PC-9 (cell line): ENCODE data around the gene RMI1. TPM values are rescaled to one million over a fixed set of nuclear protein-coding genes. Genes with fewer than 3 reads are reported as not detected.

Experiments used
- BruUV-seq: library from RNA; stranded (reverse); fragments of 400-500 nt; replicated peaks from 2 replicates; lab custom pipeline; 2021; lab: Mats Ljungman, UMichigan
- CTCF ChIA-PET: fragments of 300-600 bp; sonication (Branson Sonifier 250); formaldehyde crosslinking; loops from one replicate; lab custom pipeline; 2022; ENCODE audit warnings: antibody characterized with exemption; lab: Charles Lee
- POLR2A ChIA-PET: fragments of 300-600 bp; sonication (Branson Sonifier 250); formaldehyde crosslinking; loops from one replicate; lab custom pipeline; 2022; ENCODE audit warnings: antibody characterized with exemption; ENCODE audit not compliant: unreplicated experiment; lab: Charles Lee
- DNase-seq, 2 experiments: peaks; one replicate each; pipeline versions ENCODE4 v3.0.0 to v3.0.0-alpha.2; 2015 to 2022; ENCODE audit warnings: mixed read lengths in 1 of 2
- H2AFZ ChIP-seq: fragments of 200-600 bp; sonication (generic); 2 replicates; pipeline ENCODE4 v1.8.1; 2017; ENCODE audit warnings: antibody characterized with exemption
- H3F3A ChIP-seq: fragments of 200-600 bp; sonication (generic); 2 replicates; pipeline ENCODE4 v1.8.1; 2017; ENCODE audit warnings: antibody characterized with exemption, mild to moderate bottlenecking, low read depth; ENCODE audit not compliant: insufficient read depth
- H3K27ac ChIP-seq: fragments of 200-600 bp; sonication (generic); 2 replicates; pipeline ENCODE4 v1.6.1; 2016; ENCODE audit warnings: mixed run types
- H3K27me3 ChIP-seq: fragments of 200-600 bp; sonication (generic); 2 replicates; pipeline ENCODE4 v1.6.1; 2016; ENCODE audit warnings: low read depth, mixed run types; ENCODE audit not compliant: insufficient read depth
- H3K36me3 ChIP-seq: fragments of 200-600 bp; sonication (generic); 2 replicates; pipeline ENCODE4 v1.6.1; 2016; ENCODE audit warnings: low read depth, mixed run types
- H3K4me1 ChIP-seq: fragments of 200-600 bp; sonication (generic); replicated peaks from 2 replicates; pipeline ENCODE4 v1.6.1; 2016; ENCODE audit warnings: mixed run types; ENCODE audit not compliant: insufficient read depth
- H3K4me2 ChIP-seq: fragments of 200-600 bp; sonication (generic); 2 replicates; pipeline ENCODE4 v1.6.1; 2017; ENCODE audit warnings: mixed run types
- H3K4me3 ChIP-seq: fragments of 200-600 bp; sonication (generic); 2 replicates; pipeline ENCODE4 v1.6.1; 2016; ENCODE audit warnings: mixed run types
- H3K79me2 ChIP-seq: fragments of 200-600 bp; sonication (generic); 2 replicates; pipeline ENCODE4 v1.6.1; 2017; ENCODE audit warnings: low read depth, mixed run types
- H3K9me2 ChIP-seq: fragments of 200-600 bp; sonication (generic); 2 replicates; pipeline ENCODE4 v1.8.1; 2017; ENCODE audit warnings: mild to moderate bottlenecking; ENCODE audit not compliant: insufficient read depth
- H3K9me3 ChIP-seq: fragments of 200-600 bp; sonication (generic); 2 replicates; pipeline ENCODE4 v1.8.1; 2016; ENCODE audit warnings: low read depth; ENCODE audit not compliant: insufficient read depth
- H4K20me1 ChIP-seq: fragments of 200-600 bp; sonication (generic); 2 replicates; pipeline ENCODE4 v1.8.1; 2017; ENCODE audit not compliant: insufficient read depth
- EZH2 ChIP-seq: fragments of 200-600 bp; sonication (generic); IDR thresholded peaks from 2 replicates; pipeline ENCODE4 v1.8.0; 2017; ENCODE audit warnings: antibody characterized with exemption, low read depth
- intact Hi-C: fragments of 100-400 bp; cut with micrococcal nuclease; formaldehyde crosslinking; loops from one replicate; pipeline ENCODE4 v1.10.0; 2022; ENCODE audit not compliant: unreplicated experiment
- total RNA-seq: library from RNA; stranded (reverse); gene quantifications from 2 replicates; pipeline ENCODE4 v1.2.3, GENCODE V29; 2021
- TF ChIP-seq, protein P1 (sequence below): fragments of 200-600 bp; sonication (generic); conservative IDR thresholded peaks from 2 replicates; pipeline ENCODE4 v1.6.1; 2017; ENCODE audit warnings: mixed run types, antibody characterized with exemption, mild to moderate bottlenecking, moderate library complexity

The RMI1 gene
- total RNA-seq, 1 experiment from 2014 or later = 19.2 TPM

DNA sequence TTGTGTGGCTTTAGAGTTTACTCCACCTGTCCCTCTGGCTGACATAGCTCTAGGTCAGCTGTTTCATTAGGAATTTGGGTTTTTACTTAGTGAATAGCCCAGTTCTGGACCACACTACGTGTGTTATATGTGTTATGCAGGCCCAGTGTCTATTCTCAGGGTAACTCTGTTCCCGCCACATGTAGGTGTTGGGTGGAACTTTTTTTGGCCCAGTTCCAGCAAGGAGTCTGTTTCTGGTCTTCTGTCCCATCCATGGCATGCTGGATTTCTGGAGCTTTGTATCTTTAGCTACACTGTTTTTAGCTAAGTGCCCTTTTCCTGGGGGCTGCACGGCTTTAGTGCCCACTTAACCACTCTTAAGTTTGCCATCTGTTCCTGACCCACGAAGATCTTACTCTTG lies 15.5 kb downstream of the RMI1 start:
- Histone ChIP-seq H3K36me3 (0 out of 2 replicates have a peak, but pooled peaks cover 7% of the 10 kb centered on the region), H3K4me3 (no peak overlapping the region), H3K9me2 (no peaks in the 10 kb centered on the region), H4K20me1 (no peaks in the 10 kb centered on the region), H3F3A (0 out of 2 replicates have a peak, but pooled peaks cover 4% of the 10 kb centered on the region), H3K9me3 (no peaks in the 10 kb centered on the region), H3K4me1 (peaks cover 20% of the 10 kb centered on the region), H3K27me3 (no peaks in the 10 kb centered on the region), H2AFZ (no peak overlapping the region), H3K79me2 (peaks cover 26% of the 10 kb centered on the region; the same call in 1 of the 2 replicates), H3K4me2 (no peak overlapping the region), H3K27ac (no peak overlapping the region)
- BruUV-seq = no TSS peak
- DNase-seq = no peak
- CTCF ChIA-PET = no interaction called here
- POLR2A ChIA-PET = no interaction called here
- TF ChIP-seq, protein P1, sequence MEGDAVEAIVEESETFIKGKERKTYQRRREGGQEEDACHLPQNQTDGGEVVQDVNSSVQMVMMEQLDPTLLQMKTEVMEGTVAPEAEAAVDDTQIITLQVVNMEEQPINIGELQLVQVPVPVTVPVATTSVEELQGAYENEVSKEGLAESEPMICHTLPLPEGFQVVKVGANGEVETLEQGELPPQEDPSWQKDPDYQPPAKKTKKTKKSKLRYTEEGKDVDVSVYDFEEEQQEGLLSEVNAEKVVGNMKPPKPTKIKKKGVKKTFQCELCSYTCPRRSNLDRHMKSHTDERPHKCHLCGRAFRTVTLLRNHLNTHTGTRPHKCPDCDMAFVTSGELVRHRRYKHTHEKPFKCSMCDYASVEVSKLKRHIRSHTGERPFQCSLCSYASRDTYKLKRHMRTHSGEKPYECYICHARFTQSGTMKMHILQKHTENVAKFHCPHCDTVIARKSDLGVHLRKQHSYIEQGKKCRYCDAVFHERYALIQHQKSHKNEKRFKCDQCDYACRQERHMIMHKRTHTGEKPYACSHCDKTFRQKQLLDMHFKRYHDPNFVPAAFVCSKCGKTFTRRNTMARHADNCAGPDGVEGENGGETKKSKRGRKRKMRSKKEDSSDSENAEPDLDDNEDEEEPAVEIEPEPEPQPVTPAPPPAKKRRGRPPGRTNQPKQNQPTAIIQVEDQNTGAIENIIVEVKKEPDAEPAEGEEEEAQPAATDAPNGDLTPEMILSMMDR = no peak
- TF ChIP-seq EZH2 = no peak
- intact Hi-C loops = no loop called here

DNA sequence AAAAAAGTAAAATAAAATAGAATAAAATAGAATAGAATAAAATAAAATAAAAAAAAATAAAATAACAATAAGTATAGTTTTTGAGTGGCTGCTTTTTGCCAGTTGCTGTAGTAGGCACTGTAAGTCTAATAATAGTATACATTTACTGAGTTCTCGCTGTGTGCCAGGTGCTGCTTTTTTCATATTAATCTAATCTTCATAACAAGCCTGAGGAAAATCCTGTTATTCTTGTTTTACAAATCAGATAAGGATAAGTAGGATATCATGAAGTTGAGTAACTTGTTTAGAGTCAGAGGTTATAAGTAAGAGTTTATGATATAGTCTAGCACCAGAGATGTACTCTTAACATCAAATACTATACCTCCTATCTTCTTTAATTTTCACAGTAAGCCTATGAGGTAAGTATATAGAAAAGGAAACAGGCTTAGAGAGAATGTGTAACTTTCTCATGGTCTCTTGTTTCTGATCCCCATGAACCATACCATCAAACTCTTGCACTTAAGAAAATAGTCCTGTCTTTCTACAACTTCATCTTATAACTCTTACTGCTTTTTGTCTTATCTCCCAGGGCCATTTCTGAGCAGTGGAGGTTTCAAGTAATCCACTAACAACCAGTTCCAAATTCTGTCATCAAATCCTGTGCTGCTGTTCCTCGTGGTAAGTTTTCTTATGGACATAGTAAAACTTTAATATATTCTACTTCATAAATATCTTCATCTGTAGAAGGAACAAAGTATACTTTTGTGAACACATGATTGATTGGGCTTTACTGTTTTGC lies 18.7 kb downstream of the RMI1 start:
- intact Hi-C loops = no loop called here

DNA sequence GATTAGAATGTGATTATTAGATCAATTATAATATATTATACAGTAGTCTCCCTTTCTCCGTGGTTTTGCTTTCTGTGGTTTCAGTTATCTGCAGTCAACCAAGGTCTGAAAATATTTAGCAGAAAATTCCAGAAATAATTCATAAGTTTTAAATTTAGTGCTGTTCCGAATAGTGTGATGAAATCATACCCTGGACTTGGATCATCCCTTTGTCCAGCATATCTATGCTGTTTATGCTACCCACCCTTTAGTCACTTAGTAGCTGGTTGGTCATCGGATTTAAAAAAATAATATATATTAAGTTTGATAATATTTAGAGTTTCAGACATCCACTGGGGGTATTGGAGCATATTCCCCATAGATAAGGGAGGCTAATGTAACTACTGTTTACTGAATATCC lies 19.6 kb downstream of the RMI1 start:
- Histone ChIP-seq H3K9me2 (no peaks in the 10 kb centered on the region), H3K79me2 (peaks cover 18% of the 10 kb centered on the region; the same call in 1 of the 2 replicates), H3K4me3 (no peak overlapping the region), H3K4me2 (no peak overlapping the region), H3K27ac (no peak overlapping the region), H3K36me3 (0 out of 2 replicates have a peak, but pooled peaks cover 10% of the 10 kb centered on the region), H3K9me3 (no peaks in the 10 kb centered on the region), H4K20me1 (no peaks in the 10 kb centered on the region), H3F3A (no peaks in the 10 kb centered on the region), H2AFZ (no peak overlapping the region), H3K27me3 (no peaks in the 10 kb centered on the region), H3K4me1 (peaks cover 20% of the 10 kb centered on the region)
- no peak for DNase-seq
- BruUV-seq = no TSS peak
- intact Hi-C loops = no loop called here
- CTCF ChIA-PET = no interaction called here
- TF ChIP-seq, protein P1 = no peak
- no peak for TF ChIP-seq EZH2
- POLR2A ChIA-PET = no interaction called here

More for the DNA sequence above, 18.7 kb downstream of the RMI1 start:
- no peaks in the 10 kb centered on the region for H3F3A ChIP-seq
- 0 out of 2 replicates have a peak, but pooled peaks cover 10% of the 10 kb centered on the region for H3K36me3 ChIP-seq
- peak overlapping the region; percentile 34; the same call in 1 of the 2 replicates for H3K4me2 ChIP-seq
- BruUV-seq = no TSS peak
- H3K79me2 ChIP-seq = peaks cover 22% of the 10 kb centered on the region; the same call in 1 of the 2 replicates
- H2AFZ ChIP-seq = no peak overlapping the region
- no peaks in the 10 kb centered on the region for H3K9me3 ChIP-seq
- no peak for TF ChIP-seq EZH2
- TF ChIP-seq, protein P1 = no peak
- POLR2A ChIA-PET = no interaction called here
- H3K4me3 ChIP-seq = no peak overlapping the region
- no peaks in the 10 kb centered on the region for H3K27me3 ChIP-seq
- CTCF ChIA-PET = no interaction called here
- no peaks in the 10 kb centered on the region for H4K20me1 ChIP-seq
- peaks cover 20% of the 10 kb centered on the region for H3K4me1 ChIP-seq
- H3K27ac ChIP-seq = no peak overlapping the region
- H3K9me2 ChIP-seq = no peaks in the 10 kb centered on the region
- peak in 1 of 2 experiments; percentile 80 for DNase-seq
